RWPE1 (cell line): ENCODE measurements around the gene DEFB129.
"Not testable (repeated sequence)": the region's sequence is repeated elsewhere in the genome, so short reads cannot be mapped to it uniquely, and the experiment has no call there.

ENCODE experiments used
- CTCF ChIA-PET: fragments of 350-600 bp; sonication (Branson Sonifier 250); formaldehyde crosslinking; extraction: SDS; loops from one replicate; lab custom pipeline; 2021; lab: Yijun Ruan, JAX
- POLR2A ChIA-PET: fragments of 400-600 bp; formaldehyde crosslinking; extraction: SDS; loops from one replicate; lab custom pipeline; 2020; ENCODE audit warnings: antibody characterized with exemption; ENCODE audit not compliant: low non-redundant PET; lab: Yijun Ruan, JAX
- DNase-seq: peaks from one replicate; pipeline ENCODE4 v3.0.0; 2012; ENCODE audit warnings: low spot score
- H3K27ac ChIP-seq: fragments of 450-650 bp; 2 replicates; pipeline ENCODE4 v1.5.1; 2017
- TF ChIP-seq, protein P1 (sequence below): fragments of 450-650 bp; conservative IDR thresholded peaks from 2 replicates; pipeline ENCODE4 v1.5.1; 2017; ENCODE audit warnings: low read depth, mild to moderate bottlenecking

DEFB129 gene, protein sequence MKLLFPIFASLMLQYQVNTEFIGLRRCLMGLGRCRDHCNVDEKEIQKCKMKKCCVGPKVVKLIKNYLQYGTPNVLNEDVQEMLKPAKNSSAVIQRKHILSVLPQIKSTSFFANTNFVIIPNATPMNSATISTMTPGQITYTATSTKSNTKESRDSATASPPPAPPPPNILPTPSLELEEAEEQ

DNA sequence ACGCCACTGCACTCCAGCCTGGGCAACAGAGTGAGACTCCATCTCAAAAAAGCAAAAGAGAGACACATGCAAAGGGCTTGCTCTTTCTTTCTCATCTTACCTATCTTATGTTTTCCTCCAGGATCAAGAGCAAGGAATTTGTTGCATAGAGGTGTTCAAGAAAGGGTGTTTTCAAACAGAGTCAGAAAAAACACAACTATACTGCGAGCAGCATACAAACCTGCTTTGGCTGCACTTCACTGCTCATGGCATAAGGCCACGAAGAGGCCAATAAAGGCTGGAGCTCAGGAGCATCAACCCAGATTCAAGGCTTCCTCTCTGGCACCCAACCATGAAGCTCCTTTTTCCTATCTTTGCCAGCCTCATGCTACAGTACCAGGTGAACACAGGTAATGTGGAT is at the start of gene DEFB129:
TSS of gene DEFB129 (plus strand) at position 301 of the 400 bp plus-strand sequence. CDS start at position 332, 31 bp downstream.
- TF ChIP-seq, protein P1, sequence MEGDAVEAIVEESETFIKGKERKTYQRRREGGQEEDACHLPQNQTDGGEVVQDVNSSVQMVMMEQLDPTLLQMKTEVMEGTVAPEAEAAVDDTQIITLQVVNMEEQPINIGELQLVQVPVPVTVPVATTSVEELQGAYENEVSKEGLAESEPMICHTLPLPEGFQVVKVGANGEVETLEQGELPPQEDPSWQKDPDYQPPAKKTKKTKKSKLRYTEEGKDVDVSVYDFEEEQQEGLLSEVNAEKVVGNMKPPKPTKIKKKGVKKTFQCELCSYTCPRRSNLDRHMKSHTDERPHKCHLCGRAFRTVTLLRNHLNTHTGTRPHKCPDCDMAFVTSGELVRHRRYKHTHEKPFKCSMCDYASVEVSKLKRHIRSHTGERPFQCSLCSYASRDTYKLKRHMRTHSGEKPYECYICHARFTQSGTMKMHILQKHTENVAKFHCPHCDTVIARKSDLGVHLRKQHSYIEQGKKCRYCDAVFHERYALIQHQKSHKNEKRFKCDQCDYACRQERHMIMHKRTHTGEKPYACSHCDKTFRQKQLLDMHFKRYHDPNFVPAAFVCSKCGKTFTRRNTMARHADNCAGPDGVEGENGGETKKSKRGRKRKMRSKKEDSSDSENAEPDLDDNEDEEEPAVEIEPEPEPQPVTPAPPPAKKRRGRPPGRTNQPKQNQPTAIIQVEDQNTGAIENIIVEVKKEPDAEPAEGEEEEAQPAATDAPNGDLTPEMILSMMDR = no peak
- ChIA-PET CTCF (no interaction called here), POLR2A (no interaction called here)
- no peak for DNase-seq
- no peak within 1 kb of the TSS for H3K27ac ChIP-seq

DNA sequence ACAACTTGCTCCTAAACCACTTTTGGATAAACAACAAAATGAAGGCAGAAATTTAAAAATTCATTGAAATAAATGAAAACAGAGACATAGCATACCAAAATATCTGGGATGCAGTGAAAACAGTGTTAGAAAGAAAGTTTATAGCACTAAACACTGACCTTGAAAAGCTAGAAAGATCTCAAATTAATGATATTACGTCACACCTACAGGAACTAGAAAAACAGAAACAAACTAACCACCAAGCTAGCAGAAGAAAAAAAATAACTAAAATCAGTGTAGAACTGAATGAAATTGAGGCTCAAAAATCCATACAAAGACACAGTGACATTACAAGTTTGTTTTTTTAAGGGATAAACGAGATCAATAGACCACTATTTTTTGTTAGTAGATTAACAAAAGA is 42.8 kb upstream of the DEFB129 start:
- POLR2A ChIA-PET = no interaction called here
- no peak for DNase-seq
- no peak overlapping the region for H3K27ac ChIP-seq
- CTCF ChIA-PET = no interaction called here
- TF ChIP-seq, protein P1 = no peak

DNA sequence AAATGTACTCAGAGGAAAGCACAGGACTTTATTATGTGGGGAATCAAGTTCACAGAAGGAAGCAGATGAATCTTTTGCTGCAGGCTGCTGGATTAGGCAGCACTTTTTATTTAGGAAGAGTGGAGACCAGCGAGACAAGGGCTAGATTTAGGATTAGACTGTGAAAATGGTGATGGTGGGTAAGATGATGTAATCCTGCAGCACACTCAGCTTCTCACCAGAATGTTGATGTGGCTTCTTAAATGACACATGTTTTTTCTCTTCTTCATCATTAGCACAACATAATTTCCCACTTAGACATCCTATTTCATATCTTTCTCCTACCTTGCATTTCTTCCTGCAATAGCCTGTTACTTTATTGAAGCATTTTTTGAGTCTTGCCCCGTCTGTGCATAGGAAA is 39.3 kb upstream of the DEFB129 start:
- ChIA-PET POLR2A (no interaction called here), CTCF (no interaction called here)
- no peak overlapping the region for H3K27ac ChIP-seq
- TF ChIP-seq, protein P1 = no peak
- DNase-seq = no peak

DNA sequence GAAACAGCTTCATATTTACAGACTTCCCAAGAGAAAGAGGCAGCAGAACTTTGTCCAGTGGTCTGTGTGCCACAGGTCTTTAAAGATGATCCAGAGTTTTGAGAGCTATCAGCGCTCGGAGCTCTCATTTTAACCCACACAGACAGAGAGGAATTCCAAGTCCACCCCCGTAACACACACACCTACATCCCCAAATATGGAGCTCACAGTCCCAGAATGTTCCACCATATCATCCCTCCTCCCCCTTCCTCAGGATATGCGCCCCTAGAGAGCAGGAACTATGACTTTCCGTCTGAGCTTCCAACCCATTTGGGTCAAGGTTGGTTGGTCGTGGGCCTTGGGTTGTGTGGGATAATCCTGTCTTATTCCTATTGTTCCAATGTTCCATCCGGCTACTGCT is 37.4 kb upstream of the DEFB129 start, which contains the start of gene DEFB128:
TSS of gene DEFB128 (minus strand) at position 101 of the 400 bp plus-strand sequence. CDS start at position 13, 88 bp downstream.
- TF ChIP-seq, protein P1 = no peak
- POLR2A ChIA-PET = no interaction called here
- DNase-seq = no peak
- no peak within 1 kb of the TSS for H3K27ac ChIP-seq
- CTCF ChIA-PET = no interaction called here

DNA sequence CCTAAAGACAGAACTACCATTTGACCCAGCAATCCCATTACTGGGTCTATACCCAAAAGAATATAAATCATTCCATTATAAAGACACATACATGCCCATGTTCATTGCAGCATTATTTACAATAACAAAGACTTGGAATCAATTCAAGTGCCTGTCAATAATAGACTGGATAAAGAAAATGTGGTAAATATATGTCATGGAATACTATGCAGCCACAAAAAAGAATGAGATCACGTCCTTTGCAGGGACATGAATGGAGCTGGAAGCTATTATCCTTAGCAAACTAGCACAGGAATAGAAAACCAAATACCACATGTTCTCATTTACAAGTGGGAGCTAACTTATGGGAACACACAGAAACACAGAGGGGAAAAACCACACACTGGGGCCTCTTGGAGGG is 28.8 kb upstream of the DEFB129 start:
- no peak overlapping the region for H3K27ac ChIP-seq
- TF ChIP-seq, protein P1 = no peak
- CTCF ChIA-PET = no interaction called here

DNA sequence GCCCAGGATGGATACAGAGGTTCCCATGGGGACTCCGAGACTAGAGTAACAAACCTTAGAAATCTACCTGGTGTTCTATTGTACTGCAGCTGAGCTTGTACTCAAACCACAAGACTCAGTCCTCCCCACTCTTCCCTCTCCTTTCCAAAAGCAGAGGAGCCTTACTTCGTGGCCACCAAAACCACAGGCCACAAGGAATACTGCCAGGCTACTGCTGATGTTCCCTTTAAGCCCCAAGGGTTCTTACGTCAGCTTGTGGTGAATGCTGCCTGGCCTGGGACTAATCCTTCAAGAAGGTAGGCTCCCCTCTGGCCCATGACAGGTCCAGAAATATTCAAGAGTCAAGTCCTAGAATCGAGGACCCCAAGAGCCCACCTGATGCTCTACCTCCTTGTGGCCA is 27.1 kb upstream of the DEFB129 start:
- POLR2A ChIA-PET = no interaction called here
- TF ChIP-seq, protein P1 = no peak
- CTCF ChIA-PET = no interaction called here
- no peak overlapping the region for H3K27ac ChIP-seq
- no peak for DNase-seq

More for the DNA sequence above, 28.8 kb upstream of the DEFB129 start:
- POLR2A ChIA-PET = no interaction called here
- no peak for DNase-seq

DNA sequence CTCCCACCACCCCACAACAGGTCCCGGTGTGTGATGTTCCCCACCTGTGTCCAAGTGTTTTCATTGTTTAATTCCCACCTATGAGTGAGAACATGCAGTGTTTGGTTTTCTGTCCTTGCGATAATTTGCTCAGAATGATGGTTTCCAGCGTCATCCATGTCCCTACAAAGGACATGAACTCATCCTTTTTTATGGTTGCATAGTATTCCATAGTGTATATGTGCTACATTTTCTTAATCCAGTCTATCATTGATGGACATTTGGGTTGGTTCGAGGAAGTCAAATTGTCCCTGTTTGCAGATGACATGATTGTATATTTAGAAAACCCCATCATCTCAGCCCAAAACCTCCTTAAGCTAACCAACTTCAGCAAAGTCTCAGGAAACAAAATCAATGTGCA is 23.4 kb upstream of the DEFB129 start:
- POLR2A ChIA-PET, CTCF ChIA-PET, DNase-seq, H3K27ac ChIP-seq: not testable (repeated sequence)
